Activated effector memory CD4-positive, alpha-beta T cell treated with Interleukin-2 at 50 U/mL for 16 hours (primary cell): Measurements from ENCODE around the gene NVL.

ENCODE experiments used
- DNase-seq: peaks from one replicate; pipeline ENCODE4 v3.0.0-alpha.2; 2020

The NVL gene

DNA sequence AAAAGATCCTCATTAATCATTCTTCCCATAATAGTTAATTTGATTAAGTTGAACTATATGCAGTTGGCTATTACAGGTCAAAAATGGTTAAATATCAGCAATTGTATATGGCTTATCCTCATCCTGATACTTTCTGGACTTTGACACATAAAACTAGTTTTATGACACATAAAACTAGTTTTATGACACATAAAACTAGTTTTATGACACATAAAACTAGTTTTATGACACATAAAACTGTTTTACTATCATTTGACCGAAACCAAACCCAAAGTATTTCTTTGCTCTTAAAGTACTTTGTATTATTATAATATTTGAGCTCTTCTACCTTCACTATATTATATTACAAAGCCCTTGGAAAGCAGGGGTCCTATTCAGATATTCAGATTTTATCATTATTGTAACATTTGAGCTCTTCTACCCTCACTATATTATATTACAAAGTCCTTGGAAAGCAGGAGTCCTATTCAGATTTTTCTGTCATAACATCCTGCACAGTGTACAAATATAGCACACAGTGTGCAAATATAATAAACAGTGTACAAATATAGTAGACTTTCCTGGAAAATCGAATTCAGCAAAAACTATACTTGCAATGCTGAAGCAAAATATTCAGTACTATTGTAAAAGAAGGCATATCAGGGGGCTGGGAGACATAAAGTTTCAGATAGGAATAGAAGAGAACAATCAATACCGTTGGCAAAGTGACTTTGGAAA, 53.0 kb downstream of the NVL start:
- no peak for DNase-seq

- no peak for DNase-seq
Observed at GRCh38 chr1:224274970-224275626, 54.9 kb downstream of the NVL start.

GRCh38 chr1:224273641-224274040, 56.3 kb downstream of the NVL start:
- no peak for DNase-seq

- DNase-seq, result no peak
Observed at GRCh38 chr1:224271106-224271505, 58.9 kb downstream of the NVL start.

- no peak for DNase-seq
Observed at GRCh38 chr1:224267925-224268324, 62.0 kb downstream of the NVL start.

GRCh38 chr1:224266915-224267856, 62.8 kb downstream of the NVL start:
- no peak for DNase-seq

- DNase-seq, result no peak
Observed at GRCh38 chr1:224266105-224266914, 63.7 kb downstream of the NVL start.

- no peak for DNase-seq
Observed at GRCh38 chr1:224264321-224264720, 65.7 kb downstream of the NVL start.

- DNase-seq, result no peak
Observed at GRCh38 chr1:224262373-224263054, 67.5 kb downstream of the NVL start.

- DNase-seq, result no peak
Observed at GRCh38 chr1:224259986-224260385, 70.0 kb downstream of the NVL start.

DNA sequence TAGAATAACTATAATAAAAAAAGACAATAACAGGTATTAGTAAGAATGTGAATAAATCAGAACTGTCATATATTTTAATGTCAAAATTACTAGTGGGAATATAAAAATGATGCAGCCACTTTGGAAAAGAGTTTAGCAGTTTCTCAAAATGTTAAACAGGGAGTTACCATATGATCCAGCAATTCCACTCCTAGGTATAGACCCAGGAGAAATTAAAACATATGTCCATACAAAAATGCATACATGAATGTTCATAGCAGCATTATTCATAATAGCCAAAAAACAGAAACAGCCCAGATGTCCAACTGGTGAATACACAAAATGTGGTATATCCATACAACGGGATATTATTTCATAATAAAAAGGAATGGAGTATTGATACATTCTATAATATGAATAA, 71.6 kb downstream of the NVL start:
- DNase-seq, result no peak

DNA sequence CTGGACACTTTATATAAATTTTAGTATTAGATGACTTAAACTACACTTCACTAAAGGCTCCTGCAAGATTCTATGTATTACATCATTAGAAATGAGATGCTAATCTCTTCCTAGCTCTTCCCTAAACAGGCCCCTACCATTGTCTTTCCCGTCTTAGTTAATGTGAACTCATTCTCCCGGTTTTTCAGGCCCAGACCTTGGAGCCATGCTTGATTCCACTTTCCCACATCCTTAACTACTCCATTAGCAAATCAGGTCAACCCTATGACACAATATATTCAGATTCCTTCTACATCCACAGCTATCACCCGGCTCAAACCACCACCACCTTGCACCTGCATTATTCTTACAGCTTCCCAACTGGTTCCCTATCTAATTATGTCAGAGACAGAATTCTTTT, 73.3 kb downstream of the NVL start:
- DNase-seq, result no peak

- DNase-seq, result no peak
Observed at GRCh38 chr1:224253721-224254120, 76.3 kb downstream of the NVL start.

GRCh38 chr1:224252479-224252878, 77.5 kb downstream of the NVL start:
- no peak for DNase-seq

DNA sequence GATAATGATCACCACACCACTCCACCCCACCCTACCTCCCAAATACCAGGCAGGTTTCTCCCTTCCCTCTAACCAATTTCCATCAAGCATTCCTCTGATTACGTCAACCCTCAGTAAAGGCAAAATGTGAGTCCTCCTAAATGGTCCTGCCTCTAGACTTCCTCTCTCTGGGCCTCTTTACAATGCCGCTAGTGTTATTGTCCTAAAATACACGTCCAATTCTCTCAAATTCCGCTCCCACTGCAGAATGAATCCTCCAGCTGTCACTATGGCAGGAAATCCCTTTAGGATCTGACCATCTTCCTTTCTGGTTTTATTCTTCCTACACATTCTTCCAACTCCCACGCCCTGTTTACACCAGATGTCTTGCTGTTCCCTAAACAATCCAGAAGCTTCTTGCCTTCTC, 78.2 kb downstream of the NVL start:
- no peak for DNase-seq

- peak; percentile 1 for DNase-seq
Observed at GRCh38 chr1:224245188-224245587, 84.8 kb downstream of the NVL start.

DNA sequence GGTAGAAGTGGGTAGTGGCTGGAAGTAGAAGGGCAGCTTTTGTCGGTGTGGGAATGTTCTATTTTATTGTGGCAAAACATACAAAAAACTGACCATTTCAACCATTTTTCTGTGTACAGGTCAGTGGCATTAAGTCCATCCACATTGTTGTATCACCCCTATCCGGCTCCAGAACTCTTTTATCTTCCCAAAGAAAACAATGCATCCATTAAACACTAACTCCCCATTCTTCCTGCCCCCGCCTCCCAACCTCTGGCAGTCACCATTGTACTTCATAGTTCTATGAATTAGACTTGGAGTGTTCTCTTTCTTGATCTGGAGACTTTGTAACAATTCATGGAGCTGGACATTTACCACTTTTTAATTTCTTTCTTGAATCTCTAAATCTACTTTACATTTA, 91.2 kb downstream of the NVL start:
- DNase-seq, result no peak

- DNase-seq, result no peak
Observed at GRCh38 chr1:224238212-224238611, 91.8 kb downstream of the NVL start.

DNA sequence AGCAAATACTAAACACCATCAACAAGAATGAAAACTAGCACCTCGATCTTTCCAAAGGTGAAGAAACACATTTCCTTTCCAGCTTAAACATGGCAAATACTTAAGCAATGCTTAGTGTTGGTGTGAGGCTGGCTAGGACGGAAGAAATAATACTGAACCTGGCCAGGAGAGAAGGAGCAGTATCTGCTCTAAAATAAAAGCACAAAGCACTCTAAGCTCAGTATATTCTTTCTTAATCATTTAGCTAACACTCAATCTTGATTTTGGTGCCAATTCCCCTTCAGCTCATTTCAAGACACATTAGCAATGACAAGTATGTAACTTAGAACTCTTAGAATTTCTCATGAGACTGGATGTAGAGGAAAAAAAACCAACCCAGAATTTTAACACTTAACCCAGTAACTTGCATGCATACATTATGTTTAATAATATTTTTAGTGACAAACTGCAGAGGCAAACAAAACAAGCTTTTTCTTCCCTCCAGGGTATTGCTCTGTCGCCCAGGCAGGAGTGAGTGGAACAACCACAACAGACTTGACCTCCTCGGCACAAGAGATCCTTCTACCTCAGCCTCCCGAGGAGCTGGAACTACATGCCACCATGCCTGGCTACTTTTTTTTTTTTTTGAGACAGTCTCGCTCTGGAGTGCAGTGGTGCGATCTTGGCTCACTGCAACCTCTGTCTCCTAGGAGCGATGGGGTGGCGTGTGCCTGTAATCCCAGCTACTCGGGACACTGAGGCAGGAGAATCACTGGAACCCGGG, 92.7 kb downstream of the NVL start:
- no peak for DNase-seq

DNA sequence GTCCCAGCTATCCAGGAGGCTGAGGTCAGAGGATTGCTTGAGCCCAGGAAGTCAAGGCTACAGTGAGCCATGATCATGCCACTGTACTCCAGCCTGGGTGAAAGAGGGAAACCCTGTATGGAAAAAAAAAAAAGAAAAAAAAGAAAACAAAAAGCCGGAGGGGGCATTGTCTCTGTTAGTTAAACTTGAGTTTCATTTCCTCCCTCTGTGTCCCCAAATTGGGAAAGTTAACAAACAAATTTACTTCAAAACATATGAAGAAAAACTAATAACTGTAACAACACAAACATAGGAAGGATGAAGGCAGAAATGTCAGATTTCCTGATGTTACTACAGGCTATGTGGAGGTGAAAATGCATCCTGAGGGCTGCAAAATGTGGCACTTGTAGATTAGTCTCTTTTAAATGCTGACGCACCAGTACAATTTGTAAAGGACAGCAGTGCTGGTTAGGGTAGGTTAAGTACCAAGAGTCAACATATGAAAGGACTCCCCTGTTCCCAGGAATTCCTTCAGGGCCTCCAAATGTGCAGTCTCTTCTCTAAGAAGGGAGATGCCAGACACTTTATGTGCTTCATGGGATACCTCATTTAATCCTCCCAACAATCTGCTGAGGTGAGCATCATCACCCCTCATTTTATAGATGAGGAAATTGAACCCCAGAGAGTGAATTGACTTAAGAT, 94.0 kb downstream of the NVL start:
- DNase-seq, result no peak

- DNase-seq, result no peak
Observed at GRCh38 chr1:224234017-224234416, 96.0 kb downstream of the NVL start.
